ENCODE data around the gene PEPD. TPM values are rescaled to one million over a fixed set of nuclear protein-coding genes. Genes with fewer than 3 reads are reported as not detected.

Gene PEPD
- total RNA-seq, 2 experiments from 2014 or later = 17.5 to 23.0 TPM

DNA sequence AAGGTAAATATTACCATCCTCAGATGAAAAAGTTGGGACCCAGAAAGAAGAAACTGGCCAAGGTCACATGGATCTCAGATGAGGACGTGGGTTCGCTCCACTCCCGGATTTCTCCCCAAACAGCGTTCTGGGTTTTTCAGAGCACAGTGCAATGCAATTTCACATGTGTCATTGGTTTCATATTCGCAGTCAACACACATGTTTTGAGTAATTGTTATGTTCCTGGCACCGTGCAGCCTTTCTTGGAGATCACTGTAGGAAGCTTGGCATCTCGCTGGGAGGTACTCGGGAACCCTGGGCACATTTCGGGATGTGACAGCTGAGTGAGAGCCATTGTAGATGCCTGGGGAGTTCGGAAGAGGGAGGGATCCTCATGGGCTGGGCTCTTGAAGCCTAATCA, 174.3 kb downstream of the PEPD start:
- Histone ChIP-seq H3K4me3 (ENCODE audit: low read length) (no peak overlapping the region), H3K4me1 (ENCODE audit: insufficient read depth, low read length) (no peaks in the 10 kb centered on the region), H3K27me3 (ENCODE audit: control insufficient read depth in 1 of 2, insufficient read depth in 2 of 2, low read length in 2 of 2) (peaks cover 19 to 35% of the 10 kb centered on the region in 2 experiments), H3K27ac (ENCODE audit: low read depth in 1 of 2, low read length in 2 of 2) (no peak overlapping the region), H3K36me3 (ENCODE audit: insufficient read depth, low read length) (no peaks in the 10 kb centered on the region), H3K9me3 (ENCODE audit: control insufficient read depth in 1 of 2, insufficient read depth in 1 of 2, low read length in 2 of 2) (peaks cover 0 to 4% of the 10 kb centered on the region in 2 experiments)
- TF ChIP-seq, protein P1, sequence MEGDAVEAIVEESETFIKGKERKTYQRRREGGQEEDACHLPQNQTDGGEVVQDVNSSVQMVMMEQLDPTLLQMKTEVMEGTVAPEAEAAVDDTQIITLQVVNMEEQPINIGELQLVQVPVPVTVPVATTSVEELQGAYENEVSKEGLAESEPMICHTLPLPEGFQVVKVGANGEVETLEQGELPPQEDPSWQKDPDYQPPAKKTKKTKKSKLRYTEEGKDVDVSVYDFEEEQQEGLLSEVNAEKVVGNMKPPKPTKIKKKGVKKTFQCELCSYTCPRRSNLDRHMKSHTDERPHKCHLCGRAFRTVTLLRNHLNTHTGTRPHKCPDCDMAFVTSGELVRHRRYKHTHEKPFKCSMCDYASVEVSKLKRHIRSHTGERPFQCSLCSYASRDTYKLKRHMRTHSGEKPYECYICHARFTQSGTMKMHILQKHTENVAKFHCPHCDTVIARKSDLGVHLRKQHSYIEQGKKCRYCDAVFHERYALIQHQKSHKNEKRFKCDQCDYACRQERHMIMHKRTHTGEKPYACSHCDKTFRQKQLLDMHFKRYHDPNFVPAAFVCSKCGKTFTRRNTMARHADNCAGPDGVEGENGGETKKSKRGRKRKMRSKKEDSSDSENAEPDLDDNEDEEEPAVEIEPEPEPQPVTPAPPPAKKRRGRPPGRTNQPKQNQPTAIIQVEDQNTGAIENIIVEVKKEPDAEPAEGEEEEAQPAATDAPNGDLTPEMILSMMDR (IDR thresholded peaks at IDR 0.05) = no peak
- ATAC-seq (ENCODE audit: poor library complexity) (no peak), DNase-seq (no peak)
- no peaks in the 10 kb centered on the region for H3K36me3 Mint-ChIP-seq (ENCODE audit: low read depth)
- no peaks in the 10 kb centered on the region for H3K4me1 Mint-ChIP-seq (ENCODE audit: low read depth)
- H3K4me3 Mint-ChIP-seq = no peak overlapping the region
- no peak overlapping the region for H3K27ac Mint-ChIP-seq
- peaks cover 65% of the 10 kb centered on the region for H3K27me3 Mint-ChIP-seq
- ChIA-PET POLR2A (no interaction called here), CTCF (no interaction called here)
- intact Hi-C loops (cut with DNase I, micrococcal nuclease) = no loop called here
- no peaks in the 10 kb centered on the region for H3K9me3 Mint-ChIP-seq

DNA sequence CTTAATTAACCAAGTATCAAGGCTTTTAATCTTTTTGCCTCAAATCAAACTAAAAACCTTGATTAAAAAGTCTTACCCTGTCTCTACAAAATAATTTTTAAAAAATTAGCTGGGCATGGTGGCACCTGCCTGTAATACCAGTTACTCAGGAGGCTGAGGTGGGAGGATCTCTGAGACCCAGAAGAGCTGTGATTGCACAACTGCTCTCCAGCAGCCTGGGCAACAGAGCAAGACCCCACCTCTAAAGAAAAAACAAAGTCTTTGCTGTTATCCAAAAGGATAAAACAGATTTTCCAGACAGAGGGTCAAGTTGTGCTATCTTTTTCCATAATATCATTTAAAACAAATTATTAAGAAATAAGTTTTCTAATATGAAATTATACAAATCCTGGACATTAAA, 174.9 kb downstream of the PEPD start:
- Histone ChIP-seq H3K9me3 (ENCODE audit: control insufficient read depth in 1 of 2, insufficient read depth in 1 of 2, low read length in 2 of 2) (peaks cover 0 to 4% of the 10 kb centered on the region in 2 experiments), H3K4me1 (ENCODE audit: insufficient read depth, low read length) (no peaks in the 10 kb centered on the region), H3K27me3 (ENCODE audit: control insufficient read depth in 1 of 2, insufficient read depth in 2 of 2, low read length in 2 of 2) (peaks cover 19 to 35% of the 10 kb centered on the region in 2 experiments), H3K36me3 (ENCODE audit: insufficient read depth, low read length) (no peaks in the 10 kb centered on the region), H3K4me3 (ENCODE audit: low read length) (no peak overlapping the region), H3K27ac (ENCODE audit: low read depth in 1 of 2, low read length in 2 of 2) (no peak overlapping the region)
- intact Hi-C loops (cut with DNase I, micrococcal nuclease) = no loop called here
- ATAC-seq (ENCODE audit: poor library complexity) = no peak
- Mint-ChIP-seq H3K36me3 (ENCODE audit: low read depth) (no peaks in the 10 kb centered on the region), H3K27me3 (peaks cover 65% of the 10 kb centered on the region), H3K9me3 (no peaks in the 10 kb centered on the region), H3K4me1 (ENCODE audit: low read depth) (no peaks in the 10 kb centered on the region), H3K27ac (no peak overlapping the region), H3K4me3 (no peak overlapping the region)
- TF ChIP-seq, protein P1 (IDR thresholded peaks at IDR 0.05) = no peak
- no peak for DNase-seq
- POLR2A ChIA-PET = interaction anchor here (1.0 kb wide), 1 partner anchor 27 kb away, joined by 3 read pairs; the partner anchor contains the start of gene CEBPG
- CTCF ChIA-PET = no interaction called here

DNA sequence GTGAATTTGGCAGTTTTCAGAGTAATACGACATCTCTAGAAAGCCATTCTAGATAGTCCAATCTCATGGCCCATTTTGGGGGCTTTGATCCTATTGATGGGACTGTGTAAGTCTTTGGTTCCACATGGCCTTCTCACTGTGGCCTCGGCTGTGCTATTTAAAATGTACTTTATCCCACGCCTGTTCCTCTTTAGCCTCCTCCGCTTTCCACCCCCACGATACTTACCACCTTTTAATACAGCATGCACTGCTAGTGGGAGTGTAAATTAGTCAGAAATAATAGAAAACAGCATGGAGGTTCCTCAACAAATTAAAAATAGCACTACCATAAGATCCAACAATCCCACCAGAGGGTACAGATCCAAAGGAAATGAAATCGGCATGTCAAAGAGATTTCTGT, 176.4 kb downstream of the PEPD start:
- Mint-ChIP-seq H3K36me3 (ENCODE audit: low read depth) (no peaks in the 10 kb centered on the region), H3K4me1 (ENCODE audit: low read depth) (no peaks in the 10 kb centered on the region), H3K4me3 (no peak overlapping the region), H3K27ac (no peak overlapping the region), H3K27me3 (peaks cover 71% of the 10 kb centered on the region), H3K9me3 (no peaks in the 10 kb centered on the region)
- intact Hi-C loops (cut with DNase I, micrococcal nuclease) = no loop called here
- ATAC-seq (ENCODE audit: poor library complexity) = no peak
- CTCF ChIA-PET = no interaction called here
- Histone ChIP-seq H3K4me1 (ENCODE audit: insufficient read depth, low read length) (no peaks in the 10 kb centered on the region), H3K4me3 (ENCODE audit: low read length) (no peak overlapping the region), H3K9me3 (ENCODE audit: control insufficient read depth in 1 of 2, insufficient read depth in 1 of 2, low read length in 2 of 2) (no peaks in the 10 kb centered on the region), H3K27ac (ENCODE audit: low read depth in 1 of 2, low read length in 2 of 2) (no peak overlapping the region), H3K27me3 (ENCODE audit: control insufficient read depth in 1 of 2, insufficient read depth in 2 of 2, low read length in 2 of 2) (peaks cover 19 to 35% of the 10 kb centered on the region in 2 experiments), H3K36me3 (ENCODE audit: insufficient read depth, low read length) (no peaks in the 10 kb centered on the region)
- DNase-seq = no peak
- POLR2A ChIA-PET = no interaction called here
- TF ChIP-seq, protein P1 (IDR thresholded peaks at IDR 0.05) = no peak

All from CD4-positive, alpha-beta T cell (primary cell).